Psoas muscle (tissue), 8 donors: ENCODE measurements around the gene CTU1. TPM values are rescaled to one million over a fixed set of nuclear protein-coding genes. Genes with fewer than 3 reads are reported as not detected.

ENCODE experiments used
- ATAC-seq, 4 donors: fragments of 200-7000 bp; cut with Tn5 transposase; one replicate each; pipeline ENCODE4 v1.9.1; 2020; ENCODE audit warnings: moderate library complexity in 3 of 4, mild to moderate bottlenecking in 2 of 4
- DNase-seq, 2 donors: peaks; one replicate each; pipeline ENCODE4 v3.0.0-alpha.2; 2020
- H3K27ac ChIP-seq: fragments of 200-600 bp; one replicate; pipeline ENCODE4 v1.8.0; 2022
- H3K27me3 ChIP-seq, 3 donors: fragments of 200-600 bp in 1 of 3; one replicate each; pipeline versions ENCODE4 v1.6.1 to v1.8.0; 2013 to 2022; ENCODE audit warnings: low read length in 2 of 3, mild to moderate bottlenecking in 2 of 3, moderate library complexity in 1 of 3; ENCODE audit not compliant: insufficient read depth in 3 of 3
- H3K36me3 ChIP-seq, 2 donors: fragments of 200-600 bp in 1 of 2; one replicate each; pipeline versions ENCODE4 v1.6.1 to v1.8.0; 2013 to 2022; ENCODE audit warnings: low read depth in 1 of 2, mild to moderate bottlenecking in 1 of 2, moderate library complexity in 1 of 2; ENCODE audit not compliant: insufficient read depth in 1 of 2
- H3K4me1 ChIP-seq: fragments of 200-600 bp; one replicate; pipeline ENCODE4 v1.8.0; 2022
- H3K4me3 ChIP-seq: fragments of 200-600 bp; one replicate; pipeline ENCODE4 v1.8.0; 2022; ENCODE audit warnings: mild to moderate bottlenecking
- H3K9me3 ChIP-seq: fragments of 200-600 bp; one replicate; pipeline ENCODE4 v1.8.0; 2022
- WGBS, 3 donors: extraction: QIAGEN DNeasy Blood & Tissue Kit; methylation state at CpG; one replicate each; pipeline versions ENCODE4 v1.1.6 to v1.1.7; 2013; 5-methylcytosine and 5-hydroxymethylcytosine counted together
- intact Hi-C, 2 donors: fragments of 100-400 bp; cut with DNase I; formaldehyde crosslinking; loops; one replicate each; pipeline versions ENCODE4 v1.11.0 to v1.14.2; 2022
- polyA plus RNA-seq, 3 donors: library from polyadenylated mRNA; stranded (reverse); fragments of 200-250 nt; gene quantifications; one replicate each; pipeline ENCODE4 v1.2.3, GENCODE V29; 2013
- total RNA-seq, 4 donors: library from RNA; stranded (reverse); fragmentation: NEBNext Ultra II Directional in 2 of 4; extraction: Animal tissue kit (Norgen Biotek cat#: 25700) in 2 of 4; gene quantifications; one replicate each; pipeline versions ENCODE4 v1.2.1 to v1.2.4, GENCODE V29; 2021 to 2023
- TF ChIP-seq, protein P1 (sequence below): fragments of 200-600 bp; IDR thresholded peaks from one replicate; pipeline ENCODE4 v1.8.0; 2022; ENCODE audit warnings: antibody characterized with exemption
- donor health status: healthy with polysubstance abuse.
- donor health status: DM: no; HTN: no; CAD: no; lungs with moderate emphysema.
- donor health status: Bipolar disorder and iron deficiency.
- donor health status: healthy.
- donor health status: DM: yes; HTN: yes; CAD: no.
- donor health status: DM: no; HTN: no; CAD: no.
- donor health status: DM: no; HTN: no; CAD: no.
- donor health status: DM: yes; HTN: yes; CAD: no.

CTU1 gene
- total and polyA plus RNA-seq, 7 donors: 1.4 to 9.1 (median 5.6) TPM

DNA sequence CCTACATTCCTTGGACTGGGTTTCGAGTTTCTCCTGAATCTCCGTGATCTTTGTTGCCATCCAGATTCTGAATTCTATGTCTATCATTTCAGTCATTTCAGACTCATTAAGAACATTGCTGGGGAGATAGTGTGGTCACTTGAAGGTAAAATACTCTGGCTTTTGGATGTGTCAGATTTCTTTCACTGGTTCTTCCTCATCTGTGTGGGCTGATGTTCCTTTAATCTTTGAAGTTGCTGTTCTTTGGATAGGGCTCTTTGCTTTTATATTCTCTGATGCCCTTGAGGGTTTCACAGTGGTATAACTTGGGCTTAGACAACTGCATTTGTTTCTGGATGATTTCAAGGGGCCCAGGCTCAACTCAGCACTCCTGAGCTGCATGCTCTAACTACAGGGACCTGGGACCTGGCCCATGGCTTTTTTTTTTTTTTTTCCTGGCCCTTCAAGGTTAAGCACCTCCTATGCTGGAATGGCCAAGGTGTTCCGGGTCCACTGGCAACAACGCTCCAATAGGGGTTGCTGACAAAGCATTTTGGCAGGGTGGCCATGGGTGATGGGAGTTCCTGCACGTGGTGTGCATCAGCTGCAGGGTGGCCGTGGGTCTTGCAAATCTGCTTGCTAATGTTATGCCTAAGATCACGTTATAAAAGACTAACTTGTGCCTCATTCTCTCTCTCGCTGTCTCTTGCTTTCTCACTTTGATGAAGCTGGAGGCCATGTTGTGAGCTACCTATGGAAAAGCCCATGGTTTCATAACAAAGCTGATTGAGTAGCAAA, 28.0 kb upstream of the CTU1 start:
- Histone ChIP-seq H3K4me1 (no peaks in the 10 kb centered on the region), H3K4me3 (no peak overlapping the region), H3K27me3 (peaks cover 0 to under 1% (median 0%) of the 10 kb centered on the region in 3 donors), H3K9me3 (no peaks in the 10 kb centered on the region), H3K27ac (no peak overlapping the region), H3K36me3 (no peaks in the 10 kb centered on the region)
- 74 to 79% (median 76%) methylated on average over 8 of the region's 8 CpGs for WGBS, 3 donors
- DNase-seq: no peak
- TF ChIP-seq, protein P1, sequence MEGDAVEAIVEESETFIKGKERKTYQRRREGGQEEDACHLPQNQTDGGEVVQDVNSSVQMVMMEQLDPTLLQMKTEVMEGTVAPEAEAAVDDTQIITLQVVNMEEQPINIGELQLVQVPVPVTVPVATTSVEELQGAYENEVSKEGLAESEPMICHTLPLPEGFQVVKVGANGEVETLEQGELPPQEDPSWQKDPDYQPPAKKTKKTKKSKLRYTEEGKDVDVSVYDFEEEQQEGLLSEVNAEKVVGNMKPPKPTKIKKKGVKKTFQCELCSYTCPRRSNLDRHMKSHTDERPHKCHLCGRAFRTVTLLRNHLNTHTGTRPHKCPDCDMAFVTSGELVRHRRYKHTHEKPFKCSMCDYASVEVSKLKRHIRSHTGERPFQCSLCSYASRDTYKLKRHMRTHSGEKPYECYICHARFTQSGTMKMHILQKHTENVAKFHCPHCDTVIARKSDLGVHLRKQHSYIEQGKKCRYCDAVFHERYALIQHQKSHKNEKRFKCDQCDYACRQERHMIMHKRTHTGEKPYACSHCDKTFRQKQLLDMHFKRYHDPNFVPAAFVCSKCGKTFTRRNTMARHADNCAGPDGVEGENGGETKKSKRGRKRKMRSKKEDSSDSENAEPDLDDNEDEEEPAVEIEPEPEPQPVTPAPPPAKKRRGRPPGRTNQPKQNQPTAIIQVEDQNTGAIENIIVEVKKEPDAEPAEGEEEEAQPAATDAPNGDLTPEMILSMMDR: no peak
- intact Hi-C loops: no loop called here
- no peak for ATAC-seq

DNA sequence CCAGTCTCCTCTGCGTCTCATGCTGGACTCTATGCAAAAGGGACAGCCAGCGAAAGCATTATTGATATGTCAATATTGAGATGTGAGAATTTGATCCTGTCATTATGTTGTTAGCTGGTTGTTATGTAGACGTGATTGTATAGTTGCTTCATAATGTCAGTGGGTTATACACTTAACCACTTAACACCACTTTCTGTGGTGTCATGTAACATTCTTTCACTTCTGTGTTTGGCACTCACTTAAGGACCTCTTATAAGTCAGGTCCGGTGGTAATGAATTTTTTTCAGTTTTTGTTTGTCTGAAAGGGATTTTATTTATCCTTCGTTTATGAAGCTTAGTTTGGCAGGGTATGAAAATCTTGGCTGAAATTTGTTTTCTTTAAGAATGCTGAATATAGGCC, 26.8 kb upstream of the CTU1 start:
- ATAC-seq (no peak), DNase-seq (no peak)
- Histone ChIP-seq H3K4me1 (no peaks in the 10 kb centered on the region), H3K9me3 (no peaks in the 10 kb centered on the region), H3K4me3 (no peak overlapping the region), H3K36me3 (no peaks in the 10 kb centered on the region), H3K27ac (no peak overlapping the region), H3K27me3 (no peaks in the 10 kb centered on the region)
- TF ChIP-seq, protein P1: no peak
- intact Hi-C loops: no loop called here
- 70 to 76% (median 73%) methylated on average over 5 of the region's 5 CpGs for WGBS, 3 donors

GRCh38 chr19:51131780-51132680, 23.8 kb upstream of the CTU1 start:
- TF ChIP-seq, protein P1: no peak
- H3K27me3 ChIP-seq: no peaks in the 10 kb centered on the region
- H3K27ac ChIP-seq: no peak overlapping the region
- DNase-seq: no peak
- 43 to 50% (median 43%) methylated on average over 24 of the region's 24 CpGs for WGBS, 3 donors
- no peaks in the 10 kb centered on the region for H3K36me3 ChIP-seq
- intact Hi-C loops: no loop called here
- no peaks in the 10 kb centered on the region for H3K4me1 ChIP-seq
- ATAC-seq: no peak
- no peak overlapping the region for H3K4me3 ChIP-seq
- no peaks in the 10 kb centered on the region for H3K9me3 ChIP-seq

DNA sequence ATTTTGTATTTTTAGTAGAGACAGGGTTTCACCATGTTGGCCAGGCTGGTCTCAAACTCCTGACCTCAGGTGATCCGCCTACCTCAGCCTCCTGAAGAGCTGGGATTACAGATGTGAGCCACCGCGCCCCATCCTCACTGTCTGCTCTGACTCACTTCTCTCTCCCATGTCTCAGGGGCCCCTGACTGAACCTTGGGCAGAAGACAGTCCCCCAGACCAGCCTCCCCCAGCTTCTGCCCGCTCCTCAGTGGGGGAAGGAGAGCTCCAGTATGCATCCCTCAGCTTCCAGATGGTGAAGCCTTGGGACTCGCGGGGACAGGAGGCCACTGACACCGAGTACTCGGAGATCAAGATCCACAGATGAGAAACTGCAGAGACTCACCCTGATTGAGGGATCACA, 21.5 kb upstream of the CTU1 start:
- intact Hi-C loops: no loop called here
- H3K4me3 ChIP-seq: no peak overlapping the region
- H3K27me3 ChIP-seq: peaks cover 0 to 6% (median 0%) of the 10 kb centered on the region in 3 donors
- no peaks in the 10 kb centered on the region for H3K36me3 ChIP-seq
- H3K27ac ChIP-seq: no peak overlapping the region
- H3K4me1 ChIP-seq: no peaks in the 10 kb centered on the region
- DNase-seq (no peak), ATAC-seq (no peak)
- 84 to 85% (median 84%) methylated on average over 7 to 8 of the region's 8 CpGs for WGBS, 3 donors
- H3K9me3 ChIP-seq: no peaks in the 10 kb centered on the region
- TF ChIP-seq, protein P1: no peak
